ENCODE measurements around the gene CA5A. TPM values are rescaled to one million over a fixed set of nuclear protein-coding genes. Genes with fewer than 3 reads are reported as not detected.
A peak's percentile ranks its signal among the peaks of the same experiment; 100 is the strongest.

Gene CA5A
- total and polyA plus RNA-seq, 9 of the 15 experiments (the other 6 are each of a cell fraction or from before 2014, with no cell fraction given), result not detected

DNA sequence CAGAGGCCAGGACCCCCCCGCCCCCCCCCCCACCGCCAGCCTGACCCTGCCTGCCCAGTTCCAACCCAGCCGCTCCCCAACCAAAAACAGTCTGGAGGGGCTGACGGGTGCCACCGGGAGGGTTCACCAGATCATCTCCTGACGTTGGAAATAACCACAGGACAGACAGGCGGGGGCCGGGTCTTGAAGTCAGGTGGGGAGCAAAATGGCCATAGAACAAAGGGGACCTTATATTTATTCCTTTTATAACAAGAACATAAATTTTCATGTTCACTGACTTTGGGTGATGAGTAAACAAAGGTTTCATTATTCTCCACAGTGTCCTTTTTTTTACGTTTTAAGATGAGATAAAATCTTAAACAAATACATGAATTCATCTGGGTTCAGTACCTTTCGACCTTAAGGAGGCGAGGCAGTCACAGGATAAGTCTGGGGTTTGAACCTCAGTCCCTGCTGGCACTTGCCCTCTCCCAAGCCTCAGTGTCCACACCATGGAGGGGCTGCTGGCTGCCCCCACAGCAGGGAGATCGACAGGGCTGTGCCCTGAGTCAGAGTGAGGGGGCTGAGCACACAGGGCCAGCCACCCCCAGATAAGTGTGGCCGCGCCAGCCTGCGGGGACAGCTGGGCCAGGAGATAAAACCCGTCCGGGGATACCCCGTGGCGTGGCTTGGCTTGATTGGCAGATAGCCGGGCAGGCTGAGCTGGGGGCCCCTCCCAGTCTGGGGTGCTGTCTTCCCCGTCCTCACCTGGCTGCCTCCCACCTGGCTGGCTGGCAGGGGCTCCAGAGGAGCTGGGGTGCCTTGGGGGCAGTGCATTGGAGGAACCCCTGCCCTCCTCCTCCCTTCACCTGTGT is 82.0 kb downstream of the CA5A start (continued):
- TF ChIP-seq MAZ (CRISPR knock-in tag; conservative IDR thresholded peaks at IDR 0.05 in 1 of 2, IDR thresholded peaks at IDR 0.05 in 1 of 2), result peak; percentile 97 to 98
- TF ChIP-seq ZNF134 (CRISPR knock-in tag; conservative IDR thresholded peaks at IDR 0.05), result peak; percentile 55; the same call in 1 of the 2 replicates
- TF ChIP-seq IRF2 (CRISPR knock-in tag; IDR thresholded peaks at IDR 0.05), result no peak
- peak; percentile 92 for TF ChIP-seq LCOR (CRISPR knock-in tag; IDR thresholded peaks at IDR 0.05)
- TF ChIP-seq FOXJ2 (tag; IDR thresholded peaks at IDR 0.05), result peak; percentile 74
- TF ChIP-seq NCOA1 (IDR thresholded peaks at IDR 0.05; ENCODE audit: low read depth), result peak; percentile 95
- TF ChIP-seq HIVEP1 (CRISPR knock-in tag; IDR thresholded peaks at IDR 0.05), result peak; percentile 97
- TF ChIP-seq ZNF146 (CRISPR knock-in tag; IDR thresholded peaks at IDR 0.05; ENCODE audit: unreplicated experiment), result no peak
- TF ChIP-seq TBL1XR1 (IDR thresholded peaks at IDR 0.05; ENCODE audit: low read length in 2 of 2), result peak; percentile 60 to 98; a peak in 3 of 4 replicates
- no peak for TF ChIP-seq PTTG1 (tag; IDR thresholded peaks at IDR 0.05; ENCODE audit: low read depth)
- TF ChIP-seq ZBTB17 (CRISPR knock-in tag; IDR thresholded peaks at IDR 0.05), result peak; percentile 85
- TF ChIP-seq, protein P1, sequence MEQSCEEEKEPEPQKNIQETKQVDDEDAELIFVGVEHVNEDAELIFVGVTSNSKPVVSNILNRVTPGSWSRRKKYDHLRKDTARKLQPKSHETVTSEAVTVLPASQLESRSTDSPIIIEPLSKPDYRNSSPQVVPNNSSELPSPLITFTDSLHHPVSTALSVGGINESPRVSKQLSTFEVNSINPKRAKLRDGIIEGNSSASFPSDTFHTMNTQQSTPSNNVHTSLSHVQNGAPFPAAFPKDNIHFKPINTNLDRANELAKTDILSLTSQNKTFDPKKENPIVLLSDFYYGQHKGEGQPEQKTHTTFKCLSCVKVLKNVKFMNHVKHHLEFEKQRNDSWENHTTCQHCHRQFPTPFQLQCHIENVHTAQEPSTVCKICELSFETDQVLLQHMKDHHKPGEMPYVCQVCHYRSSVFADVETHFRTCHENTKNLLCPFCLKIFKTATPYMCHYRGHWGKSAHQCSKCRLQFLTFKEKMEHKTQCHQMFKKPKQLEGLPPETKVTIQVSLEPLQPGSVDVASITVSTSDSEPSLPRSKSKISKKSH (CRISPR knock-in tag; IDR thresholded peaks at IDR 0.05), result no peak
- peak; percentile 75 for TF ChIP-seq RBFOX2 (IDR thresholded peaks at IDR 0.05; ENCODE audit: low read depth, low read length)
- TF ChIP-seq, protein P2, sequence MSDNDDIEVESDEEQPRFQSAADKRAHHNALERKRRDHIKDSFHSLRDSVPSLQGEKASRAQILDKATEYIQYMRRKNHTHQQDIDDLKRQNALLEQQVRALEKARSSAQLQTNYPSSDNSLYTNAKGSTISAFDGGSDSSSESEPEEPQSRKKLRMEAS (CRISPR knock-in tag; IDR thresholded peaks at IDR 0.05), result peak; percentile 56
- no peak for TF ChIP-seq ZFP30 (CRISPR knock-in tag; IDR thresholded peaks at IDR 0.05; ENCODE audit: borderline replicate concordance)
- 0 out of 2 replicates have a peak, but pooled peaks have one; percentile 21 for TF ChIP-seq ZNF23 (CRISPR knock-in tag; IDR thresholded peaks at IDR 0.05)
- TF ChIP-seq SAFB (IDR thresholded peaks at IDR 0.05; ENCODE audit: borderline replicate concordance, low read depth, low read length), result no peak
- TF ChIP-seq NFE2 (IDR thresholded peaks at IDR 0.05; ENCODE audit: low read depth), result peak; percentile 72
- TF ChIP-seq ZNF644 (tag; IDR thresholded peaks at IDR 0.05; ENCODE audit: low read depth), result no peak
- TF ChIP-seq MEIS2 (IDR thresholded peaks at IDR 0.05; ENCODE audit: partially characterized antibody), result peak; percentile 83
- no peak for TF ChIP-seq SNRNP70 (optimal IDR thresholded peaks at IDR 0.05; ENCODE audit: low read depth, low read length)
- no peak for TF ChIP-seq ZNF431 (CRISPR knock-in tag; IDR thresholded peaks at IDR 0.05)
- peak; percentile 97 for TF ChIP-seq TEAD4 (IDR thresholded peaks at IDR 0.05; ENCODE audit: low read length)
- no peak for TF ChIP-seq TEAD4 (CRISPR knock-in tag; IDR thresholded peaks at IDR 0.05; ENCODE audit: borderline replicate concordance)
- no peak for TF ChIP-seq ZNF143 (CRISPR knock-in tag; IDR thresholded peaks at IDR 0.05)
- no peak for TF ChIP-seq ZNF263 (CRISPR knock-in tag; IDR thresholded peaks at IDR 0.05; ENCODE audit: borderline replicate concordance)
- no peak for TF ChIP-seq MCM2 (IDR thresholded peaks at IDR 0.05; ENCODE audit: low read depth)
- TF ChIP-seq U2AF2 (optimal IDR thresholded peaks at IDR 0.05; ENCODE audit: low read depth, low read length), result no peak
- TF ChIP-seq PHF21A (IDR thresholded peaks at IDR 0.05; ENCODE audit: borderline replicate concordance, low read depth), result no peak
- TF ChIP-seq RFX5 (IDR thresholded peaks at IDR 0.05; ENCODE audit: low read depth, low read length), result no peak

All from K562 (cell line).